ENCODE results near the gene LRRC1. TPM values are rescaled to one million over a fixed set of nuclear protein-coding genes. Genes with fewer than 3 reads are reported as not detected.

LRRC1 gene
- total and polyA plus RNA-seq, 2 of the 8 experiments (the other 6 are each of a cell fraction or from before 2014, with no cell fraction given) = 6.7 to 15.9 TPM

DNA sequence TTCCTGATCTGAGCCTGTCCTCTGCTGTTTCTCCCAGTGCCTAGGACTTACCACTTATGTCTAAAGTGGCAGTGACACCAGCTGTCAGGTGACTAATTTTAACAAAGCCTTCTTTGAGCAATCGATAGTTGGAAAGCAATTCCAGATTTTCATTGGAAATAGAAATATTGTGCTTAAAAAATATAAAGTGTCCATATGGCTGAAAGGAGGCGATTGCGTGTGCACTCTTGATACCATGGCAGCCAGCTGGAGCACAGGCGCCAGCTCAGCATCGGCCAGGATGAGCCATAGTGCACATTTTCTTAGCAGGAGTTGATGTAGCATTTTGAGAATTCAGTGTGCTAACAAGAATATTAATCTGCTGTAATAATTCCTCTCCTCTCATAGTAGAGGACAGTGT lies 70.0 kb downstream of the LRRC1 start (continued):
- TF ChIP-seq, protein P1, sequence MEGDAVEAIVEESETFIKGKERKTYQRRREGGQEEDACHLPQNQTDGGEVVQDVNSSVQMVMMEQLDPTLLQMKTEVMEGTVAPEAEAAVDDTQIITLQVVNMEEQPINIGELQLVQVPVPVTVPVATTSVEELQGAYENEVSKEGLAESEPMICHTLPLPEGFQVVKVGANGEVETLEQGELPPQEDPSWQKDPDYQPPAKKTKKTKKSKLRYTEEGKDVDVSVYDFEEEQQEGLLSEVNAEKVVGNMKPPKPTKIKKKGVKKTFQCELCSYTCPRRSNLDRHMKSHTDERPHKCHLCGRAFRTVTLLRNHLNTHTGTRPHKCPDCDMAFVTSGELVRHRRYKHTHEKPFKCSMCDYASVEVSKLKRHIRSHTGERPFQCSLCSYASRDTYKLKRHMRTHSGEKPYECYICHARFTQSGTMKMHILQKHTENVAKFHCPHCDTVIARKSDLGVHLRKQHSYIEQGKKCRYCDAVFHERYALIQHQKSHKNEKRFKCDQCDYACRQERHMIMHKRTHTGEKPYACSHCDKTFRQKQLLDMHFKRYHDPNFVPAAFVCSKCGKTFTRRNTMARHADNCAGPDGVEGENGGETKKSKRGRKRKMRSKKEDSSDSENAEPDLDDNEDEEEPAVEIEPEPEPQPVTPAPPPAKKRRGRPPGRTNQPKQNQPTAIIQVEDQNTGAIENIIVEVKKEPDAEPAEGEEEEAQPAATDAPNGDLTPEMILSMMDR (IDR thresholded peaks at IDR 0.05; ENCODE audit: control extremely low read depth in 1 of 3, insufficient read depth in 1 of 3, low read depth in 1 of 3, low read length in 3 of 3) = no peak
- no peak for TF ChIP-seq SUZ12 (IDR thresholded peaks at IDR 0.05; ENCODE audit: low read length)
- no peak for TF ChIP-seq TAF7 (optimal IDR thresholded peaks at IDR 0.05; ENCODE audit: borderline replicate concordance, low read depth, low read length)
- TF ChIP-seq TBP (IDR thresholded peaks at IDR 0.05; ENCODE audit: low read depth, low read length) = no peak
- no peak for TF ChIP-seq RBBP5 (IDR thresholded peaks at IDR 0.05; ENCODE audit: borderline replicate concordance, low read depth, low read length)
- no peak for TF ChIP-seq CHD1 (IDR thresholded peaks at IDR 0.05; ENCODE audit: low read depth, low read length)
- no peak for TF ChIP-seq EP300 (IDR thresholded peaks at IDR 0.05; ENCODE audit: borderline replicate concordance in 1 of 2, low read depth in 2 of 2, low read length in 2 of 2)
- no peak for TF ChIP-seq USF2 (IDR thresholded peaks at IDR 0.05; ENCODE audit: low read length)
